K562 (cell line): ENCODE measurements around the gene TSPYL2. TPM values are rescaled to one million over a fixed set of nuclear protein-coding genes. Genes with fewer than 3 reads are reported as not detected.

Experiments
- ATAC-seq: fragments of 200-7000 bp; cut with Tn5 transposase; 3 replicates; pipeline ENCODE4 v1.9.1; 2020; ENCODE audit warnings: moderate library complexity
- BruUV-seq: library from RNA; stranded (reverse); fragments of 400-500 nt; replicated peaks from 2 replicates; lab custom pipeline; 2021; lab: Mats Ljungman, UMichigan
- CTCF ChIA-PET: fragments of 300-600 bp; formaldehyde crosslinking; extraction: SDS; loops from one replicate; lab custom pipeline; 2021; ENCODE audit warnings: low intra/inter-chr PET ratio; lab: Yijun Ruan, JAX
- POLR2A ChIA-PET: fragments of 300-600, 350-650 bp; sonication (Branson Sonifier 250); formaldehyde crosslinking; extraction: SDS; loops from one replicate; lab custom pipeline; 2021; ENCODE audit warnings: antibody characterized with exemption, inconsistent platforms; lab: Yijun Ruan, JAX
- DNase-seq, 4 experiments: peaks; one replicate each; pipeline versions ENCODE4 v3.0.0 to v3.0.0-alpha.2; 2011 to 2018; ENCODE audit warnings: low spot score in 3 of 4, mixed read lengths in 3 of 4; ENCODE audit errors: extremely low read depth in 1 of 4
- FAIRE-seq: peaks from 2 replicates; lab custom pipeline; 2011; peaks lifted over from hg19 to GRCh38; lab: Jason Lieb, UNC
- H2AFZ ChIP-seq: 2 replicates; pipeline ENCODE4 v1.6.0; 2011; ENCODE audit warnings: low read depth, low read length, control low read depth, inconsistent platforms
- H3K27ac ChIP-seq: fragments of 200-600 bp; 3 replicates; pipeline ENCODE4 v1.8.0; 2011; ENCODE audit warnings: low read depth, mild to moderate bottlenecking, control low read depth, inconsistent platforms, low read length, moderate library complexity, mixed read lengths; ENCODE audit errors: extremely low read depth
- H3K27me3 ChIP-seq, 2 experiments: fragments of 300-600 bp in 1 of 2; 2 replicates in 1 of 2; 3 replicates in 1 of 2; pipeline versions ENCODE4 v1.6.0 to v1.8.0; 2011; ENCODE audit warnings: inconsistent platforms in 2 of 2, low read length in 2 of 2, mild to moderate bottlenecking in 1 of 2, mixed read lengths in 1 of 2, moderate library complexity in 1 of 2; ENCODE audit not compliant: control insufficient read depth in 2 of 2, insufficient read depth in 2 of 2
- H3K36me3 ChIP-seq: fragments of 300-600 bp; 3 replicates; pipeline ENCODE4 v1.8.0; 2011; ENCODE audit warnings: mild to moderate bottlenecking, low read length, inconsistent platforms; ENCODE audit not compliant: control insufficient read depth, insufficient read depth
- H3K4me1 ChIP-seq, 2 experiments: fragments of 200-600 bp in 1 of 2; replicated peaks in 1 of 2; 2 replicates in 1 of 2; 3 replicates in 1 of 2; pipeline versions ENCODE4 v1.5.1 to v1.8.0; 2011; ENCODE audit warnings: inconsistent platforms in 2 of 2, low read length in 2 of 2, mild to moderate bottlenecking in 1 of 2, mixed read lengths in 1 of 2, moderate library complexity in 1 of 2; ENCODE audit not compliant: control insufficient read depth in 2 of 2, insufficient read depth in 2 of 2
- H3K4me2 ChIP-seq: 2 replicates; pipeline ENCODE4 v1.6.1; 2011; ENCODE audit warnings: low read length, control low read depth, inconsistent platforms, mixed read lengths; ENCODE audit not compliant: insufficient read depth
- H3K4me3 ChIP-seq: fragments of 200-600 bp; sonication (generic), shearing (Covaris generic); 2 replicates; pipeline ENCODE4 v1.5.1; 2016; ENCODE audit warnings: control low read depth, inconsistent platforms
- H3K79me2 ChIP-seq: fragments of 200-600 bp; 3 replicates; pipeline ENCODE4 v1.8.0; 2011; ENCODE audit warnings: low read length, inconsistent platforms; ENCODE audit not compliant: control insufficient read depth, insufficient read depth
- H3K9ac ChIP-seq, 2 experiments: 2 replicates each; pipeline versions ENCODE4 v1.6.0 to v1.6.1; 2011; ENCODE audit warnings: low read depth in 2 of 2, low read length in 2 of 2, control low read depth in 1 of 2, inconsistent platforms in 1 of 2, mild to moderate bottlenecking in 1 of 2, mixed read lengths in 1 of 2; ENCODE audit not compliant: insufficient read depth in 1 of 2
- H3K9me1 ChIP-seq: one replicate; pipeline ENCODE4 v1.6.0; 2011; ENCODE audit warnings: inconsistent platforms, mild to moderate bottlenecking, low read length, moderate library complexity; ENCODE audit not compliant: control insufficient read depth, insufficient read depth
- H3K9me3 ChIP-seq: replicated peaks from 2 replicates; pipeline ENCODE4 v1.5.1; 2011; ENCODE audit warnings: low read depth, low read length, inconsistent platforms; ENCODE audit not compliant: control insufficient read depth, insufficient read depth
- H4K20me1 ChIP-seq: replicated peaks from 2 replicates; pipeline ENCODE4 v1.6.1; 2011; ENCODE audit warnings: low read length, inconsistent platforms, mixed read lengths; ENCODE audit not compliant: control insufficient read depth, insufficient read depth
- ELF2 ChIP-seq: fragments of 250-450 bp; sonication (Bioruptor Pico); IDR thresholded peaks from 2 replicates; pipeline ENCODE4 v1.5.0; 2021; ENCODE audit warnings: mild to moderate bottlenecking
- GATAD2B ChIP-seq: fragments of 450-650 bp; IDR thresholded peaks from 2 replicates; pipeline ENCODE4 v1.6.1; 2017; ENCODE audit warnings: mild to moderate bottlenecking, borderline replicate concordance
- KAT7 ChIP-seq: sonication (generic); formaldehyde crosslinking; IDR thresholded peaks from 2 replicates; pipeline ENCODE4 v1.8.0; 2022; ENCODE audit warnings: missing genetic modification reagents, mild to moderate bottlenecking, borderline replicate concordance
- MAFG ChIP-seq: fragments of 450-650 bp; conservative IDR thresholded peaks from 2 replicates; pipeline ENCODE4 v1.6.1; 2016; ENCODE audit warnings: missing genetic modification characterization, missing compliant biosample characterization
- MTF1 ChIP-seq: fragments of 250-450 bp; sonication (Bioruptor Pico); IDR thresholded peaks from 2 replicates; pipeline ENCODE4 v1.9.0; 2021; ENCODE audit warnings: moderate library complexity, mild to moderate bottlenecking, inconsistent platforms, borderline replicate concordance
- MYNN ChIP-seq, 2 experiments: sonication (generic); formaldehyde crosslinking in 1 of 2; IDR thresholded peaks; 2 replicates each; pipeline versions ENCODE4 v1.5.0 to v1.6.1; 2016 to 2020; ENCODE audit warnings: antibody characterized with exemption in 1 of 2, missing genetic modification reagents in 1 of 2
- POLR2AphosphoS2 ChIP-seq: IDR thresholded peaks from 2 replicates; pipeline ENCODE4 v1.6.1; 2012; ENCODE audit warnings: low read length, improper control_type of control experiment
- SRSF3 ChIP-seq: fragments of 200-400 bp; formaldehyde crosslinking; IDR thresholded peaks from 2 replicates; pipeline ENCODE4 v1.6.1; 2016; ENCODE audit warnings: mild to moderate bottlenecking, low read length, moderate library complexity; ENCODE audit not compliant: insufficient read depth
- TAL1 ChIP-seq: fragments of 450-650 bp; IDR thresholded peaks from 2 replicates; pipeline ENCODE4 v1.6.1; 2016; ENCODE audit warnings: mild to moderate bottlenecking
- TBP ChIP-seq: optimal IDR thresholded peaks from 2 replicates; pipeline ENCODE3; 2011; ENCODE audit warnings: low read depth, low read length, improper control_type of control experiment
- XRCC5 ChIP-seq: fragments of 200-400 bp; formaldehyde crosslinking; IDR thresholded peaks from 2 replicates; pipeline ENCODE4 v1.6.1; 2017; ENCODE audit warnings: low read depth, mild to moderate bottlenecking, low read length
- ZBTB7A ChIP-seq: IDR thresholded peaks from 2 replicates; pipeline ENCODE4 v1.6.1; 2011; ENCODE audit warnings: low read depth, mild to moderate bottlenecking, low read length, moderate library complexity, borderline replicate concordance; ENCODE audit not compliant: control insufficient read depth
- ZKSCAN3 ChIP-seq: fragments of 250-450 bp; sonication (Bioruptor Pico); IDR thresholded peaks from 2 replicates; pipeline ENCODE4 v1.4.0; 2020
- ZNF24 ChIP-seq: fragments of 450-650 bp; IDR thresholded peaks from 2 replicates; pipeline ENCODE4 v1.6.1; 2016
- WGBS: fragments of 100-300 bp; shearing (Covaris generic); methylation state at CpG from one replicate; pipeline ENCODE4 v1.1.6; 2016; ENCODE audit warnings: low coverage, mixed read lengths; ENCODE audit not compliant: insufficient coverage; ENCODE audit errors: missing lambda C conversion rate; 5-methylcytosine and 5-hydroxymethylcytosine counted together
- in situ Hi-C: fragments of 300-500 bp; cut with MboI; formaldehyde crosslinking; loops from 4 replicates; pipeline ENCODE4 v1.15.0; 2018; ENCODE audit warnings: inconsistent platforms, mixed read lengths
- intact Hi-C: fragments of 100-400 bp; cut with micrococcal nuclease; formaldehyde crosslinking; loops from 2 replicates; pipeline ENCODE4 v1.14.2; 2022
- polyA plus RNA-seq, 8 experiments: library from polyadenylated mRNA; depleted of rRNA in 4 of 8; stranded (reverse) in 5 of 8; unstranded in 3 of 8; fragments of >200 nt; fragmentation: Nextera tagmentation in 2 of 8; fragmentation: Illumina TruSeq in 1 of 8; extraction: Ambion mirVana in 2 of 8; extraction: Trizol in 1 of 8; gene quantifications; 2 replicates each; pipeline versions ENCODE4 v1.2.1 to v1.2.3, GENCODE V29; 2011 to 2014; ENCODE audit warnings: inconsistent platforms in 1 of 8, missing spikeins in 1 of 8
- total RNA-seq, 7 experiments: library from RNA; depleted of rRNA in 6 of 7; stranded (reverse); fragments of >200 nt in 6 of 7; fragmentation: Illumina TruSeq in 2 of 7; extraction: Trizol in 2 of 7; gene quantifications; 2 replicates each; pipeline versions ENCODE4 v1.2.1 to v1.2.3, GENCODE V29; 2011 to 2021; ENCODE audit warnings: low replicate concordance in 1 of 7
- TF ChIP-seq, protein P1 (sequence below): fragments of 450-650 bp; IDR thresholded peaks from 2 replicates; pipeline ENCODE4 v1.6.1; 2016
- TF ChIP-seq, protein P2 (sequence below): sonication (generic); formaldehyde crosslinking; IDR thresholded peaks from 2 replicates; pipeline ENCODE4 v1.8.0; 2023; ENCODE audit warnings: mild to moderate bottlenecking, missing genetic modification reagents

TSPYL2 gene
- total and polyA plus RNA-seq, 9 of the 15 experiments (the other 6 are each of a cell fraction or from before 2014, with no cell fraction given) = 0.41 to 20.0 (median 10.8) TPM

DNA sequence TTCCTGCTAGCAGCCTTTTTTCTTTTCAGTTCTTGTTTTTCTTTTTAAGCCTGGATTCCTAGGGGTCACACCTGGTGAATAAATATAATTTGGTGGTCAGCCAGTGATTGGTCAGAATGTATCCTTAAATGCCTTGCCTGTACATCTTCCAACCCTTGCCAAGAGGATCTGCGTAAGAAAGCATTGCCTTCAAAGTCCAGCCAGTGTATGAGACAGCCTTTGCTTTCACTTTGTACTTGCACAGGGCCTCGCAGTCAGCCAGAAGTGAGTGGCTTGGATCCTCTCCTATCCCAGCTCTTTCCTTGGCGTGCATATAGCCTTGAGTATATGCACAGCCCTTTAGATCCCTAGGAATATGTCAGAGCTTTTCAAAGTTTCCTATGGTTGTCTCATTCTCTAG, 33.9 kb downstream of the TSPYL2 start:
- ATAC-seq (no peak), DNase-seq (no peak), FAIRE-seq (no peak)
- ChIA-PET CTCF (no interaction called here), POLR2A (interaction anchor here (0.6 kb wide), 1 partner anchor 14 kb away, joined by 4 read pairs; no protein-coding TSS in a partner anchor)
- intact Hi-C loops (no loop called here), in situ Hi-C loops (no loop called here)
- H3K9me1 ChIP-seq = no peaks in the 10 kb centered on the region
- H4K20me1 ChIP-seq = no peaks in the 10 kb centered on the region; the same call in 1 of the 2 replicates
- no peak overlapping the region for H2AFZ ChIP-seq
- H3K79me2 ChIP-seq = no peaks in the 10 kb centered on the region
- peaks cover 0 to 5% of the 10 kb centered on the region in 2 experiments; a peak in 1 of 5 replicates for H3K4me1 ChIP-seq
- H3K36me3 ChIP-seq = no peaks in the 10 kb centered on the region
- no peak overlapping the region for H3K9ac ChIP-seq
- no peak overlapping the region for H3K4me3 ChIP-seq
- 38% methylated on average over 3 of the region's 3 CpGs for WGBS
- no peaks in the 10 kb centered on the region for H3K27me3 ChIP-seq
- no TSS peak for BruUV-seq
- H3K27ac ChIP-seq = no peak overlapping the region
- H3K9me3 ChIP-seq = no peaks in the 10 kb centered on the region
- no peak overlapping the region for H3K4me2 ChIP-seq
- no peak for TF ChIP-seq KAT7 (CRISPR knock-in tag)

DNA sequence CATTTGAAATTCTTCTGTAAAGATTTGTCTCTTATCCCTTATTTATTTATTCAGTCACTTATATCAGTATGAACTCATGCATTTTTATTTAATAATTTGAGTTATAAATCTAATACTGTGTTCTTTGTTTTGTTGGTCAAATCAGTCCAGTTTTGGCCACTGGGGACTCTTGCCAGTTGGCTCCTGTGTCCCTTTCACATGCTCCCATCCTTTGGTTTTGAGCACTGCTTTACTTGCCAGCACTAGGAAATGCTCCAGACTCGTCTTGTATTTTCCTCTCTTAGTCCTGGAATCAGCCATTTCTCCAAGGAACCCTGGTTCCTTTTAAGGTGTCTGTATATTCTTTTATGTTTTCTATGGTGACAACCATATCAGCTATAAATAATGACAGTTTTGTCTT, 39.8 kb downstream of the TSPYL2 start:
- Histone ChIP-seq H3K27me3 (no peaks in the 10 kb centered on the region), H4K20me1 (no peaks in the 10 kb centered on the region), H3K9me3 (no peaks in the 10 kb centered on the region), H3K27ac (no peak overlapping the region), H2AFZ (no peak overlapping the region), H3K4me1 (no peaks in the 10 kb centered on the region), H3K9me1 (no peaks in the 10 kb centered on the region), H3K4me2 (no peak overlapping the region), H3K79me2 (no peaks in the 10 kb centered on the region), H3K36me3 (no peaks in the 10 kb centered on the region), H3K9ac (no peak overlapping the region), H3K4me3 (no peak overlapping the region)
- ChIA-PET POLR2A (interaction anchor here (0.6 kb wide), 1 partner anchor 1238 kb away, joined by 3 read pairs; no protein-coding TSS in a partner anchor), CTCF (no interaction called here)
- DNase-seq (no peak), ATAC-seq (no peak), FAIRE-seq (no peak)
- intact Hi-C loops (no loop called here), in situ Hi-C loops (no loop called here)
- 20% methylated on average over 1 of the region's 1 CpG for WGBS
- BruUV-seq = no TSS peak
- TF ChIP-seq MTF1 (CRISPR knock-in tag) (no peak), TBP (no peak), TAL1 (no peak), POLR2AphosphoS2 (no peak), SRSF3 (no peak), ZKSCAN3 (CRISPR knock-in tag) (no peak), ZNF24 (no peak), GATAD2B (no peak), MYNN (IDR thresholded peaks at IDR 0.05) (no peak), MYNN (CRISPR knock-in tag; IDR thresholded peaks at IDR 0.05) (no peak), XRCC5 (no peak), MAFG (tag) (no peak), ZBTB7A (no peak), ELF2 (CRISPR knock-in tag) (no peak)
- TF ChIP-seq, protein P1, sequence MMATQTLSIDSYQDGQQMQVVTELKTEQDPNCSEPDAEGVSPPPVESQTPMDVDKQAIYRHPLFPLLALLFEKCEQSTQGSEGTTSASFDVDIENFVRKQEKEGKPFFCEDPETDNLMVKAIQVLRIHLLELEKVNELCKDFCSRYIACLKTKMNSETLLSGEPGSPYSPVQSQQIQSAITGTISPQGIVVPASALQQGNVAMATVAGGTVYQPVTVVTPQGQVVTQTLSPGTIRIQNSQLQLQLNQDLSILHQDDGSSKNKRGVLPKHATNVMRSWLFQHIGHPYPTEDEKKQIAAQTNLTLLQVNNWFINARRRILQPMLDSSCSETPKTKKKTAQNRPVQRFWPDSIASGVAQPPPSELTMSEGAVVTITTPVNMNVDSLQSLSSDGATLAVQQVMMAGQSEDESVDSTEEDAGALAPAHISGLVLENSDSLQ = no peak
- TF ChIP-seq, protein P2, sequence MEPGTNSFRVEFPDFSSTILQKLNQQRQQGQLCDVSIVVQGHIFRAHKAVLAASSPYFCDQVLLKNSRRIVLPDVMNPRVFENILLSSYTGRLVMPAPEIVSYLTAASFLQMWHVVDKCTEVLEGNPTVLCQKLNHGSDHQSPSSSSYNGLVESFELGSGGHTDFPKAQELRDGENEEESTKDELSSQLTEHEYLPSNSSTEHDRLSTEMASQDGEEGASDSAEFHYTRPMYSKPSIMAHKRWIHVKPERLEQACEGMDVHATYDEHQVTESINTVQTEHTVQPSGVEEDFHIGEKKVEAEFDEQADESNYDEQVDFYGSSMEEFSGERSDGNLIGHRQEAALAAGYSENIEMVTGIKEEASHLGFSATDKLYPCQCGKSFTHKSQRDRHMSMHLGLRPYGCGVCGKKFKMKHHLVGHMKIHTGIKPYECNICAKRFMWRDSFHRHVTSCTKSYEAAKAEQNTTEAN (CRISPR knock-in tag) = no peak
